ENCODE measurements around the gene PHOSPHO1.
"Not testable (repeated sequence)": the region's sequence is repeated elsewhere in the genome, so short reads cannot be mapped to it uniquely, and the experiment has no call there.

The PHOSPHO1 gene
- 0 to 0.13 reads per million in 2 donors for total RNA-seq

GRCh38 chr17:49230636-49231562, at the start of gene PHOSPHO1:
TSS of gene PHOSPHO1 (minus strand) at chr17:49230787. CDS start at chr17:49226691, 4,096 bp downstream.
- DNase-seq = peak; percentile 79

DNA sequence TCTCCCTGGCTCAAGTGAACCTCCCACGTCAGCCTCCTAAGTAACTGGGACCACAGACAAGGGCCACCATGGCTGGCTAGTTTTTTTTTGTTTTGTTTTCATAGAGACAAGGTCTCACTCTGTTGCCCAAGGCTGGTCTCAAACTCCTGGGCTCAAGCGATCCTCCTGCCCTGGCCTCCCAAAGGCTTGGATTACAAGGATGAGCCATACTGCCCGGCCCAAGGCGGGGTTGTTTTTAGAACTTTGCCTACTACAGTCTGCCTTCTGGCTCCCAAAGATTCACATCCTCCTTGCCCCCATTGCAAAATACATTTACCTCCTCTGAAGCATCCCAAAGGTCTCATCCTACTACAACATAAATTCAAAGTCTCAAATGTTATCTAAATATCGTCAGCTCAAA, 49.5 kb upstream of the PHOSPHO1 start:
- DNase-seq = no peak

- DNase-seq = not testable (repeated sequence)
These were observed 48.9 kb upstream of the PHOSPHO1 start for GRCh38 chr17:49279263-49280015.

DNA sequence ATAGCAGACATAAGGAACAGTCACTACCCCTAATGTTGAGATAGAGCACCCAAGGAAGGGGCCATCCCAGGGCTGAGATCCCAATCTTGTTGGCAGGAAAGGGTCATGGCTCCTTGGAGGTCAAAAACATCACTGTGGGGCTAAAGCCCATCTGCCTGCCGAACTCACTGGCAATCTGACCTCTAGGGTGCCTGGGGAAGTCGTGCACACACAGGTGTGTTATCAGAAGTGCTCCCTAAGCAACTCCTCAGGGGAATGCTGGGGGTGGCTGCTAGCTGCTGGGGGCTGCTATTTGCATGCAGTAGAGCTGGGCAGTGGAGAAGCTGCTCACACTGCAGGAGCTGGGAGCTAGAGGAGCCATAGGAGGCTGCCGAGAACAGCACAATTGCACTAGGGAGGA, 47.5 kb upstream of the PHOSPHO1 start:
- no peak for DNase-seq

- no peak for DNase-seq
These were observed 47.1 kb upstream of the PHOSPHO1 start for GRCh38 chr17:49277638-49278037.

DNA sequence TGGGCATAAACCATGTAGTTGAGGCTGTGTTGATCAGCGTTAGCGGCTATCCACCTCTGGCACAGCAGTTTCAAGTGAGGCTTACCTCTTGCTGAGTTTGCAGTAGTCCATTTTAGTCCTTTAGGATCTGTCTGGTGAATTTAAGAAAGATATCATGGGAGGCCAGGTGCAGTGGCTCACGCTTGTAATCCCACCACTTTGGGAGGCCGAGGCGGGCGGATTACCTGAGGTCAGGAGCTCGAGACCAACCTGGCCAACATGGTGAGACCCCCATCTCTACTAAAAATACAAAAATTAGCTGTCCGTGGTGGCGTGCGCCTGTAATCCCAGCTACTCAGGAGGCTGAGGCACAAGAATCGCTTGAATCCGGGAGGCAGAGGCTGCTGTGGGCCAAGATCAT, 45.4 kb upstream of the PHOSPHO1 start:
- not testable (repeated sequence) for DNase-seq

GRCh38 chr17:49269356-49269755, 38.8 kb upstream of the PHOSPHO1 start:
- DNase-seq = no peak

DNA sequence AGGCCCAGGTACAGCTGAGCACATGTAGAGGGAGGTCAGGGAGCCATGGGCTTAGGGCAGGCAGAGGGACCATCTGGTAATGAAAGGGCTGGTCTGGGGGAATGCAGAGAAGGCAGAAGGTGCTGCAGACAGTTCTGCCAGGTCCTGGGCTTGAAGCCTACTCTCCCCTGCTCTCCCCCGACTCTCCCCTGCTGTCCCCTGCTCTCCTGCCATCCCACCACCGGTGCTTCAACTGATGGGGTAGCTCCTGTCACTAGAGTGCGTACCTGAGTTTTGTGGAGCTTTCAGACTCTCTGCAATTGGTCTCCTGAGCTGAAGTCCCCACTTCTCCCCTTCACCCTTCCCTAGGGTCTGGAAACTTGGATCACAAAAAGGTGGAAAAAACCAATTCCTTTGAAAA, 37.3 kb upstream of the PHOSPHO1 start:
- DNase-seq = no peak

- no peak for DNase-seq
These were observed 35.6 kb upstream of the PHOSPHO1 start for GRCh38 chr17:49266233-49266632.

DNA sequence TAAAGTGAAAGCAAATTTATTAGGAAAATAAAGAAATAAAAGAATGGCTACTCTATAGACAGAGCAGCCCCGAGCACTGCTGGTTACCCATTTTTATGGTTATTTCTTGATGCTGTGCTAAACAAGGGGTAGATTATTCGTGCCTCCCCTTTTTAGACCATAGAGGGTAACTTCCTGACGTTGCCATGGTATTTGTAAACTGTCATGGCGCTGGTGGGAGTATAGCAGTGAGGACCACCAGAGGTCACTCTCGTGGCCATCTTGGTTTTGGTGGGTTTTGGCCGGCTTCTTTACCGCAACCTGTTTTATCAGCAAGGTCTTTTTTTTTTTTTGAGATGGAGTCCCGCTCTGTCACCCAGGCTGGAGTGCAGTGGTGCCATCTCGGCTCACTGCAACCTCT, 31.0 kb upstream of the PHOSPHO1 start:
- not testable (repeated sequence) for DNase-seq

DNA sequence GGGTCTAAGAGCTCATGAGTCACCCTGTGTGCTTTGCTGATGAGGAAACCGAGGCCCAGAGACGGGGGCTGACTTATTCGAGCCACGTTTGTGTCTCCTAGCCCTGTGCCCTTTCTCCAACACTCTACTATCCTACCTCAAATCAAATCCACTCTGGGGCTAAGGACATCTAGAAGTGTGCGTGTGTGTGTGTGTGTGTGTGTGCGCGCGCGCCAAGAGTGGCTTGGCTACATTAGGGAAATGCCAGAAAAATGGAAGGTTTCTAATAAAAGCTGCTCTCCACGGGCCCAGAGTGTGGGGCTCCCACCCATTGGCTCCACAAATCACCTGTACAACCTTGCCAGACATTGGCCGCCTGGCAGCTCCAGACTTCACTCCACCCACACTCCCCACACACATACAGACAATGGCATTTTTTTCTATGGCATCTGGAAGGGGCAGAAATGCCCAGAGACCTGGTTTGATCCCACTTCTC, 30.3 kb upstream of the PHOSPHO1 start:
- DNase-seq = no peak

DNA sequence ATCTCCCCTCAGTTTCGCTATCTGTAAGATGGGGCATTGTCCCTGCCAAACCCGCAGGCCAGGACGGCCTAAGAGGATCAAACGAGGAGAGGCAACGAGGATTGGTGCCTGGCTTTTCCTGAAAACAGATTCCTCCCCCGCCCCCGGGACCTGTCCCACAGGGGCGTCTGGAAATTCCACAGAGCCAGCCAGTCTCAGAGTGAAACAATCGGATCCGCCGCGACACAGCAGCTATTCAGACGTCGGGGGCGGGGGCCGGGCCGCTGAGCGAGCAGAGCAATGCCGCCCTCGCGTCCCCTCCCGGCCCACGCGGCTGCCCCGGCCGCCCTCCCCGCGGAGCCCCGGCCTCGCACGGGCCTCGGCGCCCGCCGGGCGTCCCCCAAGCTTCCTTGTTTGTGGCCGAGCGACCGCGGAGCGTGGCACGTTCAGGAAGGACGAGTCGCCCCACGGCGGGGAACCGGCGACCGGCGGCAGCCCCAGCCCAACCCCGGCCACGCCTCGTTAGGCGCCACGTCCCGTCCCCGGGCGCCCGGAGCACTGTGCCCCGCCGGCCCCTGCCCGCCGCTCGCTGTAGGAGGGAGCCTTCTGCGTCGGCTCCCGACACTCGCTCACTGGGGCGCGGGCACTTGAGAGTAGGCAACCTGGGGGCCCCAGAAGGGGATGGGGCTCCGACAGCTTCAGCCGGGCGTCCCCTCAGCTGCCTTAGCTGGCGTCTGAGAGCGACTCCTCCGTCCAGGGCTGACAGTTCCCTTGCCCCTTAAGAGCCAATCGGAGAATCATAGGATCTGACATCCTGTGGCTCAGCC, 29.6 kb upstream of the PHOSPHO1 start:
- peak; percentile 60 for DNase-seq

GRCh38 chr17:49259663-49260010, 29.1 kb upstream of the PHOSPHO1 start:
- no peak for DNase-seq

- no peak for DNase-seq
These were observed 27.8 kb upstream of the PHOSPHO1 start for GRCh38 chr17:49258394-49258793.

GRCh38 chr17:49255125-49255524, 24.5 kb upstream of the PHOSPHO1 start:
- no peak for DNase-seq

- DNase-seq = no peak
These were observed 23.5 kb upstream of the PHOSPHO1 start for GRCh38 chr17:49254066-49254465.

DNA sequence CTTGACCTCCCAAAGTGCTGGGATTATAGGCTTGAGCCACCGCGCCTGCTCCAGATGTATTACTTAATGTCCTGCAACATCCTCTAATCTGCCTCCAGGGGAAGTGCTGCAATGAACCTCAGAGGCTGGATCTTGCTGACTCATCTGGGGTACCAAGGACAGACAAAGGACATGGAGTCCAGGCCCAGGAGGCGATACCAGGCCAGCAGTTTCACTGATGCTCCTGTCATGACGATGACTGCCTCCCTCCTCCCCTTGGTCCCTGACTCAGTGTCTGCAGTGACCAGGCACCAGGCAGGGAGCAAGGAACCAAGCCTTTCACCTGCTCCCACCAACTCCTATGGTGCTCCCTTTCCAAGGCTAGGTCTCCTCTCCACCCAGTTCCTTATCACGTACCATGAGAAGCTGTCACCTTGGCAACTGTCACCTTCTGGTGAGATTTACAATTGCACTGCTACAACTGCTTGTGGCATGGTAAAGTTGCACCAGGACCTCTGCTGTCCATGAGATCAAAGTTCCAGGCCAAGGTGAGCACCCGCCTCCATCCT, 21.6 kb upstream of the PHOSPHO1 start:
- no peak for DNase-seq

- DNase-seq = no peak
These were observed 19.4 kb upstream of the PHOSPHO1 start for GRCh38 chr17:49249890-49250522.

GRCh38 chr17:49249292-49249794, 18.8 kb upstream of the PHOSPHO1 start:
- no peak for DNase-seq

DNA sequence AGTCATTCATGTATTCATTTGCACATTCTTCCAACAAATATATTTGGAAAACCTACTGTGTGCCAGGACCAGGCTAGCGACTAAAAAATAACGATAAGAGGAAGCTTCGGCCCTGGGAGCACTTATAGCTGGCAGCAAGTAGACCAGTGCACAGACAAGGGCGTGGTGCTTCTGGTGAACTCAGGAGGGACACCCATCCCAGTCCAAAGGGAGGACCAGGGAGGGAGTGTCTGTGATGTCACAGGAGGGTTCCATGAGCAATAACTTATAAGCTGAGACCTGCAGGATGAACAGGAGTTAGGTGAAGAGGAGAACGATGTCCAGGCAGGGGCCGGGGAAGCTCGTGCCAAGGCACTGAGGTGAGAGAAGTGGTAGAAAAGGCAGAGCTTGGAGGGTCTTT, 17.4 kb upstream of the PHOSPHO1 start:
- no peak for DNase-seq

DNA sequence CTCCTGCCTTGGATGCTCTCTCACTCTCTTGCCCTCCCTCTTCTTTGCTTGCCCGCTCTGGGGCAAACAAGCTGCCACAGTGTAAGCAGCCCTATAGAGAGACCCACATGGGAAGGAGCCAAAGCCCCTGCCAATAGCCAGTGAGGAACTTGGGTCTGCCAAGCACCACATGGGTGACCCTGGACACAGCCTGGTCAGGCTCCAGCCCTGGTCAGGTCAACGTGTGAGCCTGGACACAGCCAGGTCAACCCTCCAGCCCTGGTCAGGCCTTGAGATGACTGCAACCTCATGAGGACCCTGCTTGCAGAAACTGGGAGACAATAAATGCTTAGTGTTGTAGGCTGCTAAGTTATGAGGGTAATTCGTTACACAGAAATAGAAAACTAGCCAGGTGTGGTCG, 14.3 kb upstream of the PHOSPHO1 start:
- DNase-seq = no peak

- DNase-seq = no peak
These were observed 12.2 kb upstream of the PHOSPHO1 start for GRCh38 chr17:49242813-49243212.

Data from activated gamma-delta T cell (primary cell).